PC-9 (cell line): Measurements from ENCODE around the gene TMEM273. TPM values are rescaled to one million over a fixed set of nuclear protein-coding genes. Genes with fewer than 3 reads are reported as not detected.

ENCODE experiments used
- BruUV-seq: library from RNA; stranded (reverse); fragments of 400-500 nt; replicated peaks from 2 replicates; lab custom pipeline; 2021; lab: Mats Ljungman, UMichigan
- CTCF ChIA-PET: fragments of 300-600 bp; sonication (Branson Sonifier 250); formaldehyde crosslinking; loops from one replicate; lab custom pipeline; 2022; ENCODE audit warnings: antibody characterized with exemption; lab: Charles Lee
- POLR2A ChIA-PET: fragments of 300-600 bp; sonication (Branson Sonifier 250); formaldehyde crosslinking; loops from one replicate; lab custom pipeline; 2022; ENCODE audit warnings: antibody characterized with exemption; ENCODE audit not compliant: unreplicated experiment; lab: Charles Lee
- DNase-seq, 2 experiments: peaks; one replicate each; pipeline versions ENCODE4 v3.0.0 to v3.0.0-alpha.2; 2015 to 2022; ENCODE audit warnings: mixed read lengths in 1 of 2
- H2AFZ ChIP-seq: fragments of 200-600 bp; sonication (generic); 2 replicates; pipeline ENCODE4 v1.8.1; 2017; ENCODE audit warnings: antibody characterized with exemption
- H3F3A ChIP-seq: fragments of 200-600 bp; sonication (generic); 2 replicates; pipeline ENCODE4 v1.8.1; 2017; ENCODE audit warnings: antibody characterized with exemption, mild to moderate bottlenecking, low read depth; ENCODE audit not compliant: insufficient read depth
- H3K27ac ChIP-seq: fragments of 200-600 bp; sonication (generic); 2 replicates; pipeline ENCODE4 v1.6.1; 2016; ENCODE audit warnings: mixed run types
- H3K27me3 ChIP-seq: fragments of 200-600 bp; sonication (generic); 2 replicates; pipeline ENCODE4 v1.6.1; 2016; ENCODE audit warnings: low read depth, mixed run types; ENCODE audit not compliant: insufficient read depth
- H3K36me3 ChIP-seq: fragments of 200-600 bp; sonication (generic); 2 replicates; pipeline ENCODE4 v1.6.1; 2016; ENCODE audit warnings: low read depth, mixed run types
- H3K4me1 ChIP-seq: fragments of 200-600 bp; sonication (generic); replicated peaks from 2 replicates; pipeline ENCODE4 v1.6.1; 2016; ENCODE audit warnings: mixed run types; ENCODE audit not compliant: insufficient read depth
- H3K4me2 ChIP-seq: fragments of 200-600 bp; sonication (generic); 2 replicates; pipeline ENCODE4 v1.6.1; 2017; ENCODE audit warnings: mixed run types
- H3K4me3 ChIP-seq: fragments of 200-600 bp; sonication (generic); 2 replicates; pipeline ENCODE4 v1.6.1; 2016; ENCODE audit warnings: mixed run types
- H3K79me2 ChIP-seq: fragments of 200-600 bp; sonication (generic); 2 replicates; pipeline ENCODE4 v1.6.1; 2017; ENCODE audit warnings: low read depth, mixed run types
- H3K9me2 ChIP-seq: fragments of 200-600 bp; sonication (generic); 2 replicates; pipeline ENCODE4 v1.8.1; 2017; ENCODE audit warnings: mild to moderate bottlenecking; ENCODE audit not compliant: insufficient read depth
- H3K9me3 ChIP-seq: fragments of 200-600 bp; sonication (generic); 2 replicates; pipeline ENCODE4 v1.8.1; 2016; ENCODE audit warnings: low read depth; ENCODE audit not compliant: insufficient read depth
- H4K20me1 ChIP-seq: fragments of 200-600 bp; sonication (generic); 2 replicates; pipeline ENCODE4 v1.8.1; 2017; ENCODE audit not compliant: insufficient read depth
- CTCF ChIP-seq: fragments of 200-600 bp; sonication (generic); conservative IDR thresholded peaks from 2 replicates; pipeline ENCODE4 v1.6.1; 2017; ENCODE audit warnings: mixed run types, antibody characterized with exemption, mild to moderate bottlenecking, moderate library complexity
- EZH2 ChIP-seq: fragments of 200-600 bp; sonication (generic); IDR thresholded peaks from 2 replicates; pipeline ENCODE4 v1.8.0; 2017; ENCODE audit warnings: antibody characterized with exemption, low read depth
- intact Hi-C: fragments of 100-400 bp; cut with micrococcal nuclease; formaldehyde crosslinking; loops from one replicate; pipeline ENCODE4 v1.10.0; 2022; ENCODE audit not compliant: unreplicated experiment
- total RNA-seq: library from RNA; stranded (reverse); gene quantifications from 2 replicates; pipeline ENCODE4 v1.2.3, GENCODE V29; 2021

TMEM273 gene
- total RNA-seq, 1 experiment from 2014 or later = 0.26 TPM

GRCh38 chr10:49116509-49117375, 71.4 kb downstream of the TMEM273 start:
- H3K36me3 ChIP-seq = no peaks in the 10 kb centered on the region
- BruUV-seq = no TSS peak
- H3K4me3 ChIP-seq = no peak overlapping the region
- no peak overlapping the region for H3K4me2 ChIP-seq
- no peak overlapping the region for H2AFZ ChIP-seq
- no peaks in the 10 kb centered on the region for H3K79me2 ChIP-seq
- ChIA-PET POLR2A (no interaction called here), CTCF (no interaction called here)
- H3K27me3 ChIP-seq = peaks cover 64% of the 10 kb centered on the region
- no peaks in the 10 kb centered on the region for H3K9me3 ChIP-seq
- H3K27ac ChIP-seq = no peak overlapping the region
- DNase-seq = no peak
- no peaks in the 10 kb centered on the region for H3K9me2 ChIP-seq
- H3F3A ChIP-seq = no peaks in the 10 kb centered on the region
- no peaks in the 10 kb centered on the region for H3K4me1 ChIP-seq
- H4K20me1 ChIP-seq = no peaks in the 10 kb centered on the region
- intact Hi-C loops = no loop called here
- TF ChIP-seq EZH2 (no peak), CTCF (no peak)

GRCh38 chr10:49115796-49116508, 72.2 kb downstream of the TMEM273 start:
- Histone ChIP-seq H3K4me1 (no peaks in the 10 kb centered on the region), H4K20me1 (no peaks in the 10 kb centered on the region), H3K4me2 (no peak overlapping the region), H3K9me3 (no peaks in the 10 kb centered on the region), H3K9me2 (no peaks in the 10 kb centered on the region), H3K4me3 (no peak overlapping the region), H3K36me3 (no peaks in the 10 kb centered on the region), H2AFZ (no peak overlapping the region), H3K27ac (no peak overlapping the region), H3F3A (no peaks in the 10 kb centered on the region), H3K27me3 (peaks cover 64% of the 10 kb centered on the region), H3K79me2 (no peaks in the 10 kb centered on the region)
- DNase-seq = no peak
- TF ChIP-seq EZH2 = no peak
- TF ChIP-seq CTCF = no peak
- no TSS peak for BruUV-seq
- intact Hi-C loops = no loop called here
- ChIA-PET POLR2A (no interaction called here), CTCF (no interaction called here)

- H4K20me1 ChIP-seq = no peaks in the 10 kb centered on the region
- BruUV-seq = no TSS peak
- H3K27ac ChIP-seq = no peak within 1 kb of the TSS
- ChIA-PET CTCF (no interaction called here), POLR2A (no interaction called here)
- no peaks in the 10 kb centered on the region for H3K79me2 ChIP-seq
- H3K9me2 ChIP-seq = no peaks in the 10 kb centered on the region
- DNase-seq = no peak
- H3F3A ChIP-seq = no peaks in the 10 kb centered on the region
- H3K36me3 ChIP-seq = no peaks in the 10 kb centered on the region
- no peaks in the 10 kb centered on the region for H3K9me3 ChIP-seq
- TF ChIP-seq EZH2 (no peak), CTCF (no peak)
- H2AFZ ChIP-seq = no peak within 1 kb of the TSS
- H3K4me1 ChIP-seq = no peaks in the 10 kb centered on the region
- no peak within 1 kb of the TSS for H3K4me3 ChIP-seq
- H3K4me2 ChIP-seq = no peak within 1 kb of the TSS
- peaks cover 63% of the 10 kb centered on the region for H3K27me3 ChIP-seq
- intact Hi-C loops = no loop called here
Observed at GRCh38 chr10:49115015-49115795, 73.0 kb downstream of the TMEM273 start, which contains the start of gene VSTM4. VSTM4 (minus strand) TSS chr10:49115522; CDS start chr10:49115485, 37 bp downstream.
